Esophagus muscularis mucosa (tissue), 4 donors: Measurements from ENCODE around the gene CD52. TPM values are rescaled to one million over a fixed set of nuclear protein-coding genes. Genes with fewer than 3 reads are reported as not detected.
"Not testable (repeated sequence)": the region's sequence is repeated elsewhere in the genome, so short reads cannot be mapped to it uniquely, and the experiment has no call there.

Experiments
- DNase-seq: peaks from one replicate; pipeline ENCODE4 v3.0.0-alpha.2; 2017; ENCODE audit errors: extremely low spot score
- H3K27ac ChIP-seq, 4 donors: fragments of 200-600 bp; sonication (generic); replicated peaks in 1 of 4; 1 replicate in 3 of 4; 2 replicates in 1 of 4; pipeline ENCODE4 v1.5.1; 2016 to 2019; ENCODE audit warnings: mild to moderate bottlenecking in 1 of 4
- H3K27me3 ChIP-seq, 4 donors: fragments of 200-600 bp; sonication (generic); one replicate each; pipeline versions ENCODE4 v1.5.1 to v1.6.0; 2016 to 2019
- H3K36me3 ChIP-seq, 4 donors: fragments of 200-600 bp; sonication (generic); one replicate each; pipeline ENCODE4 v1.5.1; 2016 to 2019
- H3K4me1 ChIP-seq, 4 donors: fragments of 200-600 bp; sonication (generic); one replicate each; pipeline ENCODE4 v1.5.1; 2016 to 2019
- H3K4me3 ChIP-seq, 4 donors: fragments of 200-600 bp; sonication (generic); 1 replicate in 2 of 4; 2 replicates in 2 of 4; pipeline ENCODE4 v1.5.1; 2016 to 2019; ENCODE audit warnings: mild to moderate bottlenecking in 4 of 4, moderate library complexity in 1 of 4
- H3K9me3 ChIP-seq, 4 donors: fragments of 200-600 bp; sonication (generic); 1 replicate in 3 of 4; 2 replicates in 1 of 4; pipeline ENCODE4 v1.5.1; 2016 to 2019
- EP300 ChIP-seq: sonication (generic); formaldehyde crosslinking; IDR thresholded peaks from one replicate; pipeline ENCODE4 v1.6.1; 2017; ENCODE audit warnings: antibody characterized with exemption
- POLR2A ChIP-seq: fragments of 450-650 bp; IDR thresholded peaks from one replicate; pipeline ENCODE4 v1.6.1; 2017; ENCODE audit warnings: antibody characterized with exemption, moderate library complexity, mild to moderate bottlenecking, low read depth
- POLR2AphosphoS5 ChIP-seq, 2 donors: sonication (generic); formaldehyde crosslinking; IDR thresholded peaks; one replicate each; pipeline ENCODE4 v1.6.1; 2017; ENCODE audit warnings: antibody characterized with exemption in 2 of 2
- WGBS: methylation state at CpG from one replicate; pipeline ENCODE4 v1.1.5; 2018; 5-methylcytosine and 5-hydroxymethylcytosine counted together
- intact Hi-C: fragments of 100-400 bp; cut with DNase I; formaldehyde crosslinking; loops from one replicate; pipeline ENCODE4 v1.15.1; 2023
- total RNA-seq, 4 donors: library from RNA; depleted of rRNA; stranded (reverse); fragments of >200 nt; gene quantifications; one replicate each; pipeline versions ENCODE4 v1.1.0 to v1.2.1, GENCODE V29; 2016
- TF ChIP-seq, protein P1 (sequence below), 3 experiments: fragments of 200-600 bp in 2 of 3; fragments of 450-650 bp in 1 of 3; sonication (generic) in 2 of 3; IDR thresholded peaks; one replicate each; pipeline ENCODE4 v1.5.1; 2017 to 2019; ENCODE audit warnings: antibody characterized with exemption in 3 of 3, mild to moderate bottlenecking in 2 of 3, moderate library complexity in 1 of 3

CD52 gene
- total RNA-seq, 4 donors from 2014 or later, result 3.8 to 14.0 (median 7.1) TPM; not detected in 1

GRCh38 chr1:26290122-26290881 lies 27.5 kb upstream of the CD52 start:
- intact Hi-C loops, result no loop called here
- Histone ChIP-seq H3K4me1 (peaks cover 17 to 58% (median 52%) of the 10 kb centered on the region in 4 donors), H3K27me3 (no peaks in the 10 kb centered on the region), H3K36me3 (peaks cover 0 to 7% (median 0%) of the 10 kb centered on the region in 4 donors), H3K4me3 (no peak overlapping the region), H3K9me3 (no peaks in the 10 kb centered on the region), H3K27ac (peak overlapping the region; percentile 49 to 62 (median 55))
- DNase-seq, result no peak
- TF ChIP-seq POLR2AphosphoS5 (IDR thresholded peaks at IDR 0.05) (no peak), POLR2A (no peak), EP300 (no peak)
- TF ChIP-seq, protein P1, sequence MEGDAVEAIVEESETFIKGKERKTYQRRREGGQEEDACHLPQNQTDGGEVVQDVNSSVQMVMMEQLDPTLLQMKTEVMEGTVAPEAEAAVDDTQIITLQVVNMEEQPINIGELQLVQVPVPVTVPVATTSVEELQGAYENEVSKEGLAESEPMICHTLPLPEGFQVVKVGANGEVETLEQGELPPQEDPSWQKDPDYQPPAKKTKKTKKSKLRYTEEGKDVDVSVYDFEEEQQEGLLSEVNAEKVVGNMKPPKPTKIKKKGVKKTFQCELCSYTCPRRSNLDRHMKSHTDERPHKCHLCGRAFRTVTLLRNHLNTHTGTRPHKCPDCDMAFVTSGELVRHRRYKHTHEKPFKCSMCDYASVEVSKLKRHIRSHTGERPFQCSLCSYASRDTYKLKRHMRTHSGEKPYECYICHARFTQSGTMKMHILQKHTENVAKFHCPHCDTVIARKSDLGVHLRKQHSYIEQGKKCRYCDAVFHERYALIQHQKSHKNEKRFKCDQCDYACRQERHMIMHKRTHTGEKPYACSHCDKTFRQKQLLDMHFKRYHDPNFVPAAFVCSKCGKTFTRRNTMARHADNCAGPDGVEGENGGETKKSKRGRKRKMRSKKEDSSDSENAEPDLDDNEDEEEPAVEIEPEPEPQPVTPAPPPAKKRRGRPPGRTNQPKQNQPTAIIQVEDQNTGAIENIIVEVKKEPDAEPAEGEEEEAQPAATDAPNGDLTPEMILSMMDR (IDR thresholded peaks at IDR 0.05), result no peak
- 72% methylated on average over 11 of the region's 11 CpGs for WGBS

DNA sequence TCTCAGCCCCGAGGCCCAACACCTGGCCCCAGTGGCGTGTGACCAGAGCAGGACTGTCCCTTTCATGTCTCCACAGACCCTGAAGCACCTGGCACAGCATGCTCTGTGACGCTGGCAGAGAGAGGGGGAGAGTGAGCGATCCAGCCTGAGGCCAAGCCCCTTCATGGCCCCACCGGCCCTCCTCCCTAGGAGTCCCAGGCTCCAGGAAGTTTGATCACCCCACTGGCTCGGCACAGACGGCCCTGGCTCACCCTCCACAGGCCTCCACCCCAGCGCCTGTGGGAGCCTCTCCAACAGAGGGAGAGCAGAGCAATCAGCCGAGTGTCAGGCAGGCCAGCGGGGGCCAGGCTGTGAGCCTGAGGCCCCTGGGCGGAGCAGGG lies 26.9 kb upstream of the CD52 start:
- intact Hi-C loops, result no loop called here
- TF ChIP-seq, protein P1 (IDR thresholded peaks at IDR 0.05), result no peak
- TF ChIP-seq EP300 (no peak), POLR2A (no peak), POLR2AphosphoS5 (IDR thresholded peaks at IDR 0.05) (no peak)
- no peaks in the 10 kb centered on the region for H3K9me3 ChIP-seq
- H3K36me3 ChIP-seq, result peaks cover 0 to 10% (median 0%) of the 10 kb centered on the region in 4 donors
- no peak for DNase-seq
- no peak overlapping the region for H3K4me3 ChIP-seq
- WGBS, result 60% methylated on average over 9 of the region's 11 CpGs
- H3K4me1 ChIP-seq, result peaks cover 12 to 52% (median 47%) of the 10 kb centered on the region in 4 donors
- no peaks in the 10 kb centered on the region for H3K27me3 ChIP-seq
- peak overlapping the region; percentile 49 to 62 (median 55) for H3K27ac ChIP-seq

GRCh38 chr1:26291433-26291832 lies 26.3 kb upstream of the CD52 start:
- peak overlapping the region; percentile 49 to 62 (median 55) for H3K27ac ChIP-seq
- H3K4me1 ChIP-seq, result peaks cover 11 to 46% (median 42%) of the 10 kb centered on the region in 4 donors
- no peak for DNase-seq
- no peak overlapping the region for H3K4me3 ChIP-seq
- 87% methylated on average over 3 of the region's 3 CpGs for WGBS
- peaks cover 0 to 15% (median 1%) of the 10 kb centered on the region in 4 donors for H3K36me3 ChIP-seq
- no peaks in the 10 kb centered on the region for H3K9me3 ChIP-seq
- H3K27me3 ChIP-seq, result no peaks in the 10 kb centered on the region
- TF ChIP-seq POLR2AphosphoS5 (IDR thresholded peaks at IDR 0.05) (no peak), EP300 (no peak), POLR2A (no peak)
- TF ChIP-seq, protein P1 (IDR thresholded peaks at IDR 0.05), result no peak
- intact Hi-C loops, result no loop called here

DNA sequence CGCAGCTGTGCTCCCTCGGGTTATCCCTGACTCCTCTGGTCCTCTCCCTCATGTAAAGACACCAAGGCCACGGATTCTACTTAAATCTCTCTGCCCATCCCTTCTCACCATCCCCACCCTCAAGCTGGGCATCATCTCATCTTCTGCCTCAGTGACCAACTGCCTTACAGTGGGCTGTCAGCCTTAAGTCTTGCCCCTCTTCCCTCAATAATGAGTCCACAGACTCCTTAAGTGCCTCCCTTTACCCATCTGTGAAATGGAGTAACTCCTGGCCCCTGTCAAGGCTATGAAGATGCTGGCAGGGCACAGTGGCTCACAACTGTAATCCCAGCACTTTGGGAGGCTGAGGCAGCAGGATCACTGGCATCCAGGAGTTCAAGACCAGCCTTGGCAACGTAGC lies 25.8 kb upstream of the CD52 start:
- no peaks in the 10 kb centered on the region for H3K27me3 ChIP-seq
- no peak overlapping the region for H3K27ac ChIP-seq
- peaks cover 9 to 41% (median 39%) of the 10 kb centered on the region in 4 donors for H3K4me1 ChIP-seq
- no peak overlapping the region for H3K4me3 ChIP-seq
- 93% methylated on average over 4 of the region's 4 CpGs for WGBS
- intact Hi-C loops, result no loop called here
- peaks cover 0 to 20% (median 6%) of the 10 kb centered on the region in 4 donors for H3K36me3 ChIP-seq
- DNase-seq, result no peak
- no peak for TF ChIP-seq EP300
- no peak for TF ChIP-seq POLR2AphosphoS5 (IDR thresholded peaks at IDR 0.05)
- TF ChIP-seq POLR2A, result no peak
- TF ChIP-seq, protein P1 (IDR thresholded peaks at IDR 0.05), result no peak
- H3K9me3 ChIP-seq, result no peaks in the 10 kb centered on the region

DNA sequence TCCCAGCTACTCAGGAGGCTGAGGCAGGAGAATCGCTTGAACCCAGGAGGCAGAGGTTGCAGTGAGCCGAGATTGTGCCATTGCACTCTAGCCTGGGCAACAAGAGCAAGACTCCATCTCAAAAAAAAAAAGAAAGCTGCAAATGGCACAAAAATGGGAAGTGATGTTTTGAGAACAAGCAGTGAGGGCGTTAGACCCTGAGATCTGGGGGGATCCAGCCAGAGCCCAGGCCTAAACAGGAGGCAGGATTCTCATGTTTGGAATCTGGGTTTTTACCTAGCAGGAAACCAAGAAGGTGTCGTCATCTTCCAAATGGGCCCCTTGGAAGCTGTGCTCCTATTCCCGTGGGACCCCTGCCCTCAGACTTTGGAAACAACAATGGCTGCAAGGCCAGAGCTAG lies 25.0 kb upstream of the CD52 start:
- intact Hi-C loops, H3K27me3 ChIP-seq, H3K27ac ChIP-seq, H3K4me3 ChIP-seq, DNase-seq, H3K9me3 ChIP-seq: not testable (repeated sequence)
- Histone ChIP-seq H3K36me3 (peaks cover 7 to 26% (median 8%) of the 10 kb centered on the region in 4 donors), H3K4me1 (peaks cover 4 to 34% (median 32%) of the 10 kb centered on the region in 4 donors)
- WGBS, result 76% methylated on average over 5 of the region's 5 CpGs
